ENCODE data around the gene C6orf163.

- TF ChIP-seq RFX5 (IDR thresholded peaks at IDR 0.05; ENCODE audit: low read depth, low read length) (no peak), ZNF207 (IDR thresholded peaks at IDR 0.05; ENCODE audit: borderline replicate concordance) (no peak), BCL3 (IDR thresholded peaks at IDR 0.05; ENCODE audit: borderline replicate concordance, insufficient read depth, low read depth, low read length, poor library complexity, severe bottlenecking) (no peak), TCF3 (IDR thresholded peaks at IDR 0.05; ENCODE audit: borderline replicate concordance, insufficient read depth, low read depth, low read length) (no peak), CEBPB (IDR thresholded peaks at IDR 0.05; ENCODE audit: borderline replicate concordance in 1 of 2, low read depth in 2 of 2, low read length in 2 of 2) (no peak), MEF2A (IDR thresholded peaks at IDR 0.05; ENCODE audit: insufficient read depth, low read depth, low read length) (no peak), ZNF274 (IDR thresholded peaks at IDR 0.05; ENCODE audit: insufficient read depth, insufficient read length) (no peak), E2F8 (IDR thresholded peaks at IDR 0.05; ENCODE audit: low read depth, partially characterized antibody) (no peak), EP300 (IDR thresholded peaks at IDR 0.05; ENCODE audit: borderline replicate concordance in 1 of 2, control insufficient read depth in 1 of 2, low read depth in 2 of 2, low read length in 2 of 2) (no peak), RBBP5 (conservative IDR thresholded peaks at IDR 0.05) (no peak)
Observed at GRCh38 chr6:87407561-87407900, 62.9 kb downstream of the C6orf163 start.
